GM12865 (cell line): ENCODE measurements around the gene RAVER2.

Experiments
- DNase-seq: peaks from one replicate; pipeline ENCODE4 v3.0.0; 2010; ENCODE audit warnings: low read depth
- H3K4me3 ChIP-seq: 2 replicates; pipeline ENCODE4 v1.5.1; 2011; ENCODE audit warnings: mild to moderate bottlenecking, low read depth, low read length, control low read depth
- CTCF ChIP-seq: IDR thresholded peaks from 2 replicates; pipeline ENCODE4 v1.5.1; 2011; ENCODE audit warnings: low read length, control low read depth, low read depth, inconsistent platforms; ENCODE audit not compliant: insufficient read depth; ENCODE audit errors: missing control alignments

Gene RAVER2

GRCh38 chr1:64705591-64705990, 39.3 kb upstream of the RAVER2 start:
- no peak for DNase-seq
- no peak overlapping the region for H3K4me3 ChIP-seq
- TF ChIP-seq CTCF, result no peak

GRCh38 chr1:64711266-64711665, 33.6 kb upstream of the RAVER2 start:
- TF ChIP-seq CTCF, result no peak
- no peak for DNase-seq
- no peak overlapping the region for H3K4me3 ChIP-seq

GRCh38 chr1:64712049-64712448, 32.8 kb upstream of the RAVER2 start:
- no peak overlapping the region for H3K4me3 ChIP-seq
- DNase-seq, result no peak
- TF ChIP-seq CTCF, result no peak

GRCh38 chr1:64715186-64715585, 29.7 kb upstream of the RAVER2 start:
- DNase-seq, result no peak
- no peak overlapping the region for H3K4me3 ChIP-seq
- no peak for TF ChIP-seq CTCF

- no peak for DNase-seq
- H3K4me3 ChIP-seq, result no peak overlapping the region
- no peak for TF ChIP-seq CTCF
These were observed 23.7 kb upstream of the RAVER2 start for GRCh38 chr1:64721135-64721534.

GRCh38 chr1:64721576-64722145, 23.2 kb upstream of the RAVER2 start:
- H3K4me3 ChIP-seq, result no peak overlapping the region
- TF ChIP-seq CTCF, result no peak
- DNase-seq, result no peak

- no peak overlapping the region for H3K4me3 ChIP-seq
- no peak for DNase-seq
- TF ChIP-seq CTCF, result no peak
These were observed 17.0 kb upstream of the RAVER2 start for GRCh38 chr1:64727861-64728260.
